ENCODE data around the gene DAZL. TPM values are rescaled to one million over a fixed set of nuclear protein-coding genes. Genes with fewer than 3 reads are reported as not detected.
A peak's percentile ranks its signal among the peaks of the same experiment; 100 is the strongest.

The DAZL gene
- total RNA-seq, 2 donors from 2014 or later: not detected

GRCh38 chr3:16551342-16551976 lies 53.8 kb downstream of the DAZL start:
- no peak overlapping the region for H3K4me3 Mint-ChIP-seq
- Histone ChIP-seq H3K9me3 (ENCODE audit: control insufficient read depth, low read length) (no peaks in the 10 kb centered on the region), H3K36me3 (ENCODE audit: control insufficient read depth, insufficient read depth, low read length) (no peaks in the 10 kb centered on the region), H3K27ac (ENCODE audit: low read depth, low read length) (no peak overlapping the region), H3K4me3 (ENCODE audit: low read length) (no peak overlapping the region), H3K4me1 (ENCODE audit: control insufficient read depth, insufficient read depth, low read length) (no peaks in the 10 kb centered on the region), H3K27me3 (ENCODE audit: control insufficient read depth, insufficient read depth, low read length, poor library complexity, severe bottlenecking) (no peaks in the 10 kb centered on the region), H3K9ac (ENCODE audit: extremely low read depth, low read length, poor library complexity, severe bottlenecking) (no peak overlapping the region)
- H3K27ac Mint-ChIP-seq: peak overlapping the region; percentile 89
- H3K27me3 Mint-ChIP-seq (ENCODE audit: insufficient read depth): peaks cover 2% of the 10 kb centered on the region
- DNase-seq: no peak
- H3K4me1 Mint-ChIP-seq: peaks cover 6% of the 10 kb centered on the region
- no peaks in the 10 kb centered on the region for H3K9me3 Mint-ChIP-seq
- H3K36me3 Mint-ChIP-seq (ENCODE audit: low read depth): no peaks in the 10 kb centered on the region
- TF ChIP-seq, protein P1, sequence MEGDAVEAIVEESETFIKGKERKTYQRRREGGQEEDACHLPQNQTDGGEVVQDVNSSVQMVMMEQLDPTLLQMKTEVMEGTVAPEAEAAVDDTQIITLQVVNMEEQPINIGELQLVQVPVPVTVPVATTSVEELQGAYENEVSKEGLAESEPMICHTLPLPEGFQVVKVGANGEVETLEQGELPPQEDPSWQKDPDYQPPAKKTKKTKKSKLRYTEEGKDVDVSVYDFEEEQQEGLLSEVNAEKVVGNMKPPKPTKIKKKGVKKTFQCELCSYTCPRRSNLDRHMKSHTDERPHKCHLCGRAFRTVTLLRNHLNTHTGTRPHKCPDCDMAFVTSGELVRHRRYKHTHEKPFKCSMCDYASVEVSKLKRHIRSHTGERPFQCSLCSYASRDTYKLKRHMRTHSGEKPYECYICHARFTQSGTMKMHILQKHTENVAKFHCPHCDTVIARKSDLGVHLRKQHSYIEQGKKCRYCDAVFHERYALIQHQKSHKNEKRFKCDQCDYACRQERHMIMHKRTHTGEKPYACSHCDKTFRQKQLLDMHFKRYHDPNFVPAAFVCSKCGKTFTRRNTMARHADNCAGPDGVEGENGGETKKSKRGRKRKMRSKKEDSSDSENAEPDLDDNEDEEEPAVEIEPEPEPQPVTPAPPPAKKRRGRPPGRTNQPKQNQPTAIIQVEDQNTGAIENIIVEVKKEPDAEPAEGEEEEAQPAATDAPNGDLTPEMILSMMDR (conservative IDR thresholded peaks at IDR 0.05): no peak
- WGBS, 2 experiments (ENCODE audit: insufficient coverage in 1 of 2, insufficient read length in 1 of 2): 95 to 100% methylated on average over 1 to 4 of the region's 4 CpGs

DNA sequence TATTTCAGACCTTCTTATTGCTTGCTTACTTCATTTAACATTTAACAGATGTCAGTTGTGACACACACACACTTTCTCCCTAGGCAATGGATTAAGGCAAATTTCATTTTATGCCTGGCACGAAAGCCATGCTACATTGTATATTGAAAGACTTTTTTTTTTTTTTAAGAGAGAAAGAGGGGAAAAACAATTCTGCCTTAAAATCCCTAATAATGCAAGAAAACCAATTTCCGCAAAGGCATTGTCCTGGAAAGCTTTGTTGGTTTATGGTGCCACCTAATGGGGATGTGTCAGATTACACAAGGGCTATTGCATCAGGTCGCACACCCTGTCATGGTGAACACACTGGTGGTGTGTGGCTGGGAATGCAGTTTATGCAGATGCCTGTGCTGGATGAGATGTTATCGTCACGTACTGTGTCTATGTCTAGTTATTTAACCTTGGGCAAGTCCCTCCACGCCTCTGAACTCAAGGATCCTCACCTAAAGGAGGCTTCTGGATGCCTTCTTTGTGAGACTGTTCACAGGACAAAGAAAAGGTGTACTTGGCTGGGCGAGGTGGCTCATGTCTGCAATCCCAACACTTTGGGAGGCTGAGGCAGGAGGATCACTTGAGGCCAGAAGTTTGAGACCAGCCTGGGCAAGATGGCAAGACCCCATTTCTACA lies 54.4 kb downstream of the DAZL start:
- Mint-ChIP-seq H3K36me3 (ENCODE audit: low read depth) (no peaks in the 10 kb centered on the region), H3K4me1 (peaks cover 6% of the 10 kb centered on the region), H3K27me3 (ENCODE audit: insufficient read depth) (peaks cover 2% of the 10 kb centered on the region), H3K27ac (peak overlapping the region; percentile 89), H3K9me3 (no peaks in the 10 kb centered on the region), H3K4me3 (peak overlapping the region; percentile 12)
- H3K27me3 ChIP-seq (ENCODE audit: control insufficient read depth, insufficient read depth, low read length, poor library complexity, severe bottlenecking): no peaks in the 10 kb centered on the region
- H3K4me1 ChIP-seq (ENCODE audit: control insufficient read depth, insufficient read depth, low read length): no peaks in the 10 kb centered on the region
- H3K9ac ChIP-seq (ENCODE audit: extremely low read depth, low read length, poor library complexity, severe bottlenecking): no peak overlapping the region
- 4 to 20% methylated on average over 4 to 6 of the region's 7 CpGs for WGBS, 2 experiments (ENCODE audit: insufficient coverage in 1 of 2, insufficient read length in 1 of 2)
- no peak overlapping the region for H3K4me3 ChIP-seq (ENCODE audit: low read length)
- H3K9me3 ChIP-seq (ENCODE audit: control insufficient read depth, low read length): no peaks in the 10 kb centered on the region
- TF ChIP-seq, protein P1 (conservative IDR thresholded peaks at IDR 0.05): peak; percentile 95
- DNase-seq: peak; percentile 94
- no peaks in the 10 kb centered on the region for H3K36me3 ChIP-seq (ENCODE audit: control insufficient read depth, insufficient read depth, low read length)
- H3K27ac ChIP-seq (ENCODE audit: low read depth, low read length): no peak overlapping the region

GRCh38 chr3:16550305-16550675 lies 54.9 kb downstream of the DAZL start:
- H3K4me1 Mint-ChIP-seq: peaks cover 6% of the 10 kb centered on the region
- Histone ChIP-seq H3K9ac (ENCODE audit: extremely low read depth, low read length, poor library complexity, severe bottlenecking) (no peak overlapping the region), H3K4me3 (ENCODE audit: low read length) (no peak overlapping the region), H3K27ac (ENCODE audit: low read depth, low read length) (no peak overlapping the region), H3K36me3 (ENCODE audit: control insufficient read depth, insufficient read depth, low read length) (no peaks in the 10 kb centered on the region), H3K27me3 (ENCODE audit: control insufficient read depth, insufficient read depth, low read length, poor library complexity, severe bottlenecking) (no peaks in the 10 kb centered on the region), H3K9me3 (ENCODE audit: control insufficient read depth, low read length) (no peaks in the 10 kb centered on the region), H3K4me1 (ENCODE audit: control insufficient read depth, insufficient read depth, low read length) (no peaks in the 10 kb centered on the region)
- peak; percentile 73 for DNase-seq
- H3K4me3 Mint-ChIP-seq: peak overlapping the region; percentile 12
- peaks cover 2% of the 10 kb centered on the region for H3K27me3 Mint-ChIP-seq (ENCODE audit: insufficient read depth)
- TF ChIP-seq, protein P1 (conservative IDR thresholded peaks at IDR 0.05): no peak
- WGBS, 2 experiments (ENCODE audit: insufficient coverage in 1 of 2, insufficient read length in 1 of 2): 45 to 65% methylated on average over 3 to 4 of the region's 4 CpGs
- H3K36me3 Mint-ChIP-seq (ENCODE audit: low read depth): no peaks in the 10 kb centered on the region
- H3K27ac Mint-ChIP-seq: no peak overlapping the region
- H3K9me3 Mint-ChIP-seq: no peaks in the 10 kb centered on the region
